HG03460 (cell line): ENCODE measurements around the gene TBC1D3I.
"Not testable (repeated sequence)": the region's sequence is repeated elsewhere in the genome, so short reads cannot be mapped to it uniquely, and the experiment has no call there.

ENCODE experiments used
- ATAC-seq: cut with Tn5 transposase; IDR thresholded peaks from one replicate; pipeline ENCODE4 v1.9.1; 2021; ENCODE audit not compliant: unreplicated experiment

Gene TBC1D3I

GRCh38 chr17:36264470-36264869, at the start of gene TBC1D3I:
Gene TBC1D3I (minus strand): TSS chr17:36264570. CDS start chr17:36262985, 1,585 bp downstream.
- ATAC-seq: not testable (repeated sequence)

- not testable (repeated sequence) for ATAC-seq
Observed at GRCh38 chr17:36295161-36295560, 30.8 kb upstream of the TBC1D3I start.

- ATAC-seq: not testable (repeated sequence)
Observed at GRCh38 chr17:36289965-36290612, 25.7 kb upstream of the TBC1D3I start.

GRCh38 chr17:36284219-36284618, 19.8 kb upstream of the TBC1D3I start:
- not testable (repeated sequence) for ATAC-seq

- ATAC-seq: not testable (repeated sequence)
Observed at GRCh38 chr17:36283256-36283655, 18.9 kb upstream of the TBC1D3I start.

- ATAC-seq: not testable (repeated sequence)
Observed at GRCh38 chr17:36242046-36242445, 22.3 kb downstream of the TBC1D3I start.

- ATAC-seq: not testable (repeated sequence)
Observed at GRCh38 chr17:36229644-36230043, 34.7 kb downstream of the TBC1D3I start.

GRCh38 chr17:36222967-36223366, 41.4 kb downstream of the TBC1D3I start:
- ATAC-seq: not testable (repeated sequence)

GRCh38 chr17:36221581-36222100, 42.7 kb downstream of the TBC1D3I start:
- ATAC-seq: not testable (repeated sequence)

GRCh38 chr17:36220737-36221580, 43.4 kb downstream of the TBC1D3I start:
- ATAC-seq: not testable (repeated sequence)

- ATAC-seq: not testable (repeated sequence)
Observed at GRCh38 chr17:36219556-36219955, 44.8 kb downstream of the TBC1D3I start.

- ATAC-seq: not testable (repeated sequence)
Observed at GRCh38 chr17:36215406-36216308, 48.7 kb downstream of the TBC1D3I start.

GRCh38 chr17:36214918-36215317, 49.5 kb downstream of the TBC1D3I start:
- ATAC-seq: no peak

- no peak for ATAC-seq
Observed at GRCh38 chr17:36213695-36214094, 50.7 kb downstream of the TBC1D3I start.

- ATAC-seq: no peak
Observed at GRCh38 chr17:36212966-36213365, 51.4 kb downstream of the TBC1D3I start.

- ATAC-seq: no peak
Observed at GRCh38 chr17:36212272-36212605, 52.1 kb downstream of the TBC1D3I start.

- not testable (repeated sequence) for ATAC-seq
Observed at GRCh38 chr17:36211484-36212271, 52.7 kb downstream of the TBC1D3I start.

- ATAC-seq: peak; percentile 54
Observed at GRCh38 chr17:36210439-36211211, 53.7 kb downstream of the TBC1D3I start, which contains the start of gene CCL4L2. Gene CCL4L2 (plus strand): TSS chr17:36211063.

- no peak for ATAC-seq
Observed at GRCh38 chr17:36209575-36209974, 54.8 kb downstream of the TBC1D3I start.
